ENCODE data around the gene CCDC157. TPM values are rescaled to one million over a fixed set of nuclear protein-coding genes. Genes with fewer than 3 reads are reported as not detected.

The CCDC157 gene
- total RNA-seq, 6 experiments from 2014 or later = 0.54 to 2.9 (median 0.86) TPM

GRCh38 chr22:30314915-30315314 is 41.9 kb upstream of the CCDC157 start:
- no peaks in the 10 kb centered on the region for H3K9me3 ChIP-seq
- WGBS (ENCODE audit: insufficient coverage, low coverage, low lambda C conversion rate, missing lambda C conversion rate) = 51% methylated on average over 3 of the region's 8 CpGs
- no peak for ATAC-seq

GRCh38 chr22:30315962-30316576 is 40.7 kb upstream of the CCDC157 start:
- Histone ChIP-seq H3K36me3 (no peaks in the 10 kb centered on the region), H3K4me3 (no peak overlapping the region), H3K9me3 (no peaks in the 10 kb centered on the region), H3K27me3 (no peaks in the 10 kb centered on the region), H3K4me1 (peaks cover 0 to 76% (median 25%) of the 10 kb centered on the region in 4 donors), H3K27ac (peak overlapping the region; percentile 44 to 94 (median 91))
- WGBS (ENCODE audit: insufficient coverage, low coverage, low lambda C conversion rate, missing lambda C conversion rate) = 61% methylated on average over 2 of the region's 2 CpGs
- ATAC-seq (no peak), DNase-seq (no peak)
- intact Hi-C loops (cut with DNase I) = no loop called here
- TF ChIP-seq CTCF (IDR thresholded peaks at IDR 0.05) (no peak), POLR2A (IDR thresholded peaks at IDR 0.05) (no peak)

More at GRCh38 chr22:30314915-30315314, 41.9 kb upstream of the CCDC157 start:
- H3K27me3 ChIP-seq = no peaks in the 10 kb centered on the region
- peaks cover 2 to 76% (median 31%) of the 10 kb centered on the region in 4 donors for H3K4me1 ChIP-seq
- no peak for DNase-seq
- no peaks in the 10 kb centered on the region for H3K36me3 ChIP-seq
- TF ChIP-seq CTCF (IDR thresholded peaks at IDR 0.05) = no peak
- TF ChIP-seq POLR2A (IDR thresholded peaks at IDR 0.05) = no peak
- H3K27ac ChIP-seq = no peak overlapping the region
- intact Hi-C loops (cut with DNase I) = no loop called here
- H3K4me3 ChIP-seq = no peak overlapping the region

GRCh38 chr22:30317778-30318177 is 39.0 kb upstream of the CCDC157 start:
- H3K4me1 ChIP-seq = peaks cover 0 to 72% (median 16%) of the 10 kb centered on the region in 4 donors
- H3K4me3 ChIP-seq = peak overlapping the region in 1 of 3 donors; percentile 28
- no peaks in the 10 kb centered on the region for H3K27me3 ChIP-seq
- intact Hi-C loops (cut with DNase I) = no loop called here
- peak overlapping the region; percentile 72 to 94 (median 91) for H3K27ac ChIP-seq
- no peaks in the 10 kb centered on the region for H3K9me3 ChIP-seq
- DNase-seq (peak in 1 of 3 donors; percentile 79), ATAC-seq (peak; percentile 76 to 87 (median 82))
- H3K36me3 ChIP-seq = no peaks in the 10 kb centered on the region
- no peak for TF ChIP-seq CTCF (IDR thresholded peaks at IDR 0.05)
- no peak for TF ChIP-seq POLR2A (IDR thresholded peaks at IDR 0.05)
- WGBS (ENCODE audit: insufficient coverage, low coverage, low lambda C conversion rate, missing lambda C conversion rate) = no CpG with 5 or more reads among the region's 1 CpG

GRCh38 chr22:30318799-30319419 is 37.9 kb upstream of the CCDC157 start:
- intact Hi-C loops (cut with DNase I) = no loop called here
- Histone ChIP-seq H3K9me3 (no peaks in the 10 kb centered on the region), H3K4me3 (no peak overlapping the region), H3K36me3 (no peaks in the 10 kb centered on the region), H3K27ac (peak overlapping the region; percentile 72 to 94 (median 91)), H3K27me3 (no peaks in the 10 kb centered on the region), H3K4me1 (peaks cover 0 to 78% (median 19%) of the 10 kb centered on the region in 4 donors)
- TF ChIP-seq POLR2A (IDR thresholded peaks at IDR 0.05) (no peak), CTCF (IDR thresholded peaks at IDR 0.05) (no peak)
- DNase-seq = no peak
- no peak for ATAC-seq
- WGBS (ENCODE audit: insufficient coverage, low coverage, low lambda C conversion rate, missing lambda C conversion rate) = 58% methylated on average over 7 of the region's 7 CpGs

All from right lobe of liver (tissue), 6 donors.